Measurements from ENCODE around the gene SMIM9.

DNA sequence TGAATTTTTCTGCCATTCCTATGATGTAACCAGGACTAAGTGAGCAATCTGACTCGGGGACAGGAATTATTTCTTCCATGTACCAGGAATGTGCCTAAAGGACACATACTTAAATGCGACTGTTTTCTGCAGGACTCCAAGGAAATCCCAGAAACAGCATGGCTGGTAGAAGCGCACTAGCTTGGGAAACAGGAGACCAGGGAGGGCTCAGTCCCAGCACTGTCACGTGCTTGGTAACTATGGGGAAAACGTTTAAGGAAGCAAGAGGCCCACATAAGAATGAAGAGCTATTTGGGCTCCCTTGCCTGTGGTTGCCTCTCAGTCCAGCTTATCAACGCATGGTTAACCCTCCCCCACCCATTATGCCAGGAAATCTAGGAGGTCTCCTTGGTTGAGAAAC, 48.7 kb downstream of the SMIM9 start:
- TF ChIP-seq, protein P1, sequence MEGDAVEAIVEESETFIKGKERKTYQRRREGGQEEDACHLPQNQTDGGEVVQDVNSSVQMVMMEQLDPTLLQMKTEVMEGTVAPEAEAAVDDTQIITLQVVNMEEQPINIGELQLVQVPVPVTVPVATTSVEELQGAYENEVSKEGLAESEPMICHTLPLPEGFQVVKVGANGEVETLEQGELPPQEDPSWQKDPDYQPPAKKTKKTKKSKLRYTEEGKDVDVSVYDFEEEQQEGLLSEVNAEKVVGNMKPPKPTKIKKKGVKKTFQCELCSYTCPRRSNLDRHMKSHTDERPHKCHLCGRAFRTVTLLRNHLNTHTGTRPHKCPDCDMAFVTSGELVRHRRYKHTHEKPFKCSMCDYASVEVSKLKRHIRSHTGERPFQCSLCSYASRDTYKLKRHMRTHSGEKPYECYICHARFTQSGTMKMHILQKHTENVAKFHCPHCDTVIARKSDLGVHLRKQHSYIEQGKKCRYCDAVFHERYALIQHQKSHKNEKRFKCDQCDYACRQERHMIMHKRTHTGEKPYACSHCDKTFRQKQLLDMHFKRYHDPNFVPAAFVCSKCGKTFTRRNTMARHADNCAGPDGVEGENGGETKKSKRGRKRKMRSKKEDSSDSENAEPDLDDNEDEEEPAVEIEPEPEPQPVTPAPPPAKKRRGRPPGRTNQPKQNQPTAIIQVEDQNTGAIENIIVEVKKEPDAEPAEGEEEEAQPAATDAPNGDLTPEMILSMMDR (IDR thresholded peaks at IDR 0.05), result no peak
- TF ChIP-seq POLR2A (IDR thresholded peaks at IDR 0.05), result no peak
